ENCODE measurements around the gene ECM1. TPM values are rescaled to one million over a fixed set of nuclear protein-coding genes. Genes with fewer than 3 reads are reported as not detected.
A peak's percentile ranks its signal among the peaks of the same experiment; 100 is the strongest.

The ECM1 gene
- total and polyA plus RNA-seq, 2 of the 8 experiments (the other 6 are each of a cell fraction or from before 2014, with no cell fraction given) = 0.95 to 0.98 TPM

DNA sequence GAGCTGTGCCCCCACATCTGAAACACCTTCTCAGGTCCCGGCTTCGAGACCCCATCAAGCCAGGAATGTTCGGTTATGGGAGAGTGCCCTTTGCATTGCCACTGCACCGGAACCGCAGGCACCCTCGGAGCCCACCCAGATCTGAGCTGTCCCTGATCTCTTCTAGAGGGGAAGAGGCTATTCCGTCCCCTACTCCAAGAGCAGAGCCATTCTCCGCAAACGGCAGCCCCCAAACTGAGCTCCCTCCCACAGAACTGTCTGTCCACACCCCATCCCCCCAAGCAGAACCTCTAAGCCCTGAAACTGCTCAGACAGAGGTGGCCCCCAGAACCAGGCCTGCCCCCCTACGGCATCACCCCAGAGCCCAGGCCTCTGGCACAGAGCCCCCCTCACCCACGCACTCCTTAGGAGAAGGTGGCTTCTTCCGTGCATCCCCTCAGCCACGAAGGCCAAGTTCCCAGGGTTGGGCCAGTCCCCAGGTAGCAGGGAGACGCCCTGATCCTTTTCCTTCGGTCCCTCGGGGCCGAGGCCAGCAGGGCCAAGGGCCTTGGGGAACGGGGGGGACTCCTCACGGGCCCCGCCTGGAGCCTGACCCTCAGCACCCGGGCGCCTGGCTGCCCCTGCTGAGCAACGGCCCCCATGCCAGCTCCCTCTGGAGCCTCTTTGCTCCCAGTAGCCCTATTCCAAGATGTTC, 45.6 kb downstream of the ECM1 start:
- FAIRE-seq (no peak), DNase-seq (ENCODE audit: low read depth in 1 of 2, low spot score in 2 of 2) (no peak)
- Histone ChIP-seq H3K23me2 (ENCODE audit: low read depth, low read length) (peaks cover 3% of the 10 kb centered on the region; the same call in 1 of the 2 replicates), H2BK12ac (ENCODE audit: low read depth, low read length) (no peak overlapping the region), H4K5ac (ENCODE audit: insufficient read length, low read depth, low read length) (no peak overlapping the region), H3K79me2 (ENCODE audit: control insufficient read depth in 1 of 2, insufficient read depth in 2 of 2, low read length in 2 of 2) (no peaks in the 10 kb centered on the region), H2BK20ac (ENCODE audit: low read length) (no peak overlapping the region), H3K18ac (ENCODE audit: extremely low read depth, low read length) (no peak overlapping the region), H3K14ac (ENCODE audit: insufficient read length) (no peak overlapping the region), H3K4me1 (replicated peaks in 1 of 4; ENCODE audit: control insufficient read depth in 3 of 4, insufficient read depth in 4 of 4, low read length in 3 of 4) (peaks cover 2 to 21% (median 12%) of the 10 kb centered on the region in 4 experiments), H2AK5ac (ENCODE audit: low read depth, low read length) (peak overlapping the region; percentile 49; the same call in 1 of the 2 replicates), H3K79me1 (ENCODE audit: low read depth, low read length) (0 out of 2 replicates have a peak, but pooled peaks cover 3% of the 10 kb centered on the region), H3K4me3 (ENCODE audit: extremely low read depth in 1 of 4, insufficient read depth in 2 of 4, low read depth in 3 of 4, low read length in 4 of 4) (no peak overlapping the region), H3K56ac (replicated peaks; ENCODE audit: insufficient read length, low read depth, low read length) (no peak overlapping the region), H4K91ac (replicated peaks; ENCODE audit: insufficient read length, low read length) (no peak overlapping the region), H2BK5ac (ENCODE audit: low read depth, low read length) (no peak overlapping the region), H2AFZ (ENCODE audit: low read length) (no peak overlapping the region), H4K20me1 (replicated peaks in 1 of 2; ENCODE audit: control insufficient read depth in 1 of 2, insufficient read depth in 2 of 2, low read length in 2 of 2) (peaks cover 1 to 4% of the 10 kb centered on the region in 2 experiments), H3K4me2 (ENCODE audit: insufficient read depth in 1 of 2, low read depth in 2 of 2, low read length in 2 of 2) (no peak overlapping the region), H4K8ac (ENCODE audit: extremely low read depth, insufficient read depth, low read length) (peak overlapping the region; percentile 53; the same call in 1 of the 2 replicates), H3K27ac (ENCODE audit: low read depth, low read length) (no peak overlapping the region), H3K4ac (replicated peaks; ENCODE audit: insufficient read length, low read depth, low read length) (no peak overlapping the region), H2BK15ac (ENCODE audit: low read length) (no peak overlapping the region), H3K23ac (ENCODE audit: insufficient read length) (no peak overlapping the region), H3K27me3 (replicated peaks in 1 of 4; ENCODE audit: control insufficient read depth in 3 of 4, extremely low read depth in 1 of 4, insufficient read depth in 3 of 4, low read length in 3 of 4) (peaks cover 0 to 11% (median 4%) of the 10 kb centered on the region in 4 experiments; a peak in 5 of 7 replicates), H3K9ac (replicated peaks in 1 of 4; ENCODE audit: extremely low read depth in 1 of 4, low read depth in 3 of 4, low read length in 3 of 4) (no peak overlapping the region), H3K9me3 (ENCODE audit: insufficient read depth in 2 of 2, low read depth in 1 of 2, low read length in 1 of 2) (no peaks in the 10 kb centered on the region), H3K36me3 (ENCODE audit: control insufficient read depth in 2 of 4, insufficient read depth in 4 of 4, low read length in 3 of 4) (peaks cover 0 to 4% (median 2%) of the 10 kb centered on the region in 4 experiments; a peak in 2 of 8 replicates), H2BK120ac (replicated peaks; ENCODE audit: low read depth, low read length) (no peak overlapping the region)
- ChIA-PET POLR2A (ENCODE audit: partially characterized antibody) (interaction anchor here (0.6 to 43.7 kb wide), 7 partner anchors 8 to 368 kb away, joined by 3 to 1380 read pairs (median 5); partner anchors contain the start of genes ENSA and MCL1), CTCF (ENCODE audit: partially characterized antibody) (interaction anchor here (0.6 to 1.4 kb wide), 6 partner anchors 11 to 103 kb away, joined by 3 to 11 read pairs (median 4); no protein-coding TSS in a partner anchor)
- 92% methylated on average over 22 of the region's 23 CpGs; no CpG with 5 or more reads in 1 of the 2 experiments for WGBS, 2 experiments (ENCODE audit: extremely low coverage in 1 of 2, insufficient coverage in 1 of 2, insufficient read length in 1 of 2, insufficient replicate concordance in 2 of 2, low coverage in 1 of 2, low lambda C conversion rate in 2 of 2, missing lambda C conversion rate in 1 of 2)
- TF ChIP-seq, protein P1, sequence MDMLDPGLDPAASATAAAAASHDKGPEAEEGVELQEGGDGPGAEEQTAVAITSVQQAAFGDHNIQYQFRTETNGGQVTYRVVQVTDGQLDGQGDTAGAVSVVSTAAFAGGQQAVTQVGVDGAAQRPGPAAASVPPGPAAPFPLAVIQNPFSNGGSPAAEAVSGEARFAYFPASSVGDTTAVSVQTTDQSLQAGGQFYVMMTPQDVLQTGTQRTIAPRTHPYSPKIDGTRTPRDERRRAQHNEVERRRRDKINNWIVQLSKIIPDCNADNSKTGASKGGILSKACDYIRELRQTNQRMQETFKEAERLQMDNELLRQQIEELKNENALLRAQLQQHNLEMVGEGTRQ (IDR thresholded peaks at IDR 0.05; ENCODE audit: low read length) = no peak
- TF ChIP-seq CBX8 (IDR thresholded peaks at IDR 0.05; ENCODE audit: borderline replicate concordance, low read depth, low read length) (no peak), SAP30 (IDR thresholded peaks at IDR 0.05; ENCODE audit: insufficient read depth, insufficient replicate concordance, low read length) (no peak), ZNF274 (IDR thresholded peaks at IDR 0.05; ENCODE audit: borderline replicate concordance, extremely low read depth, low read length) (no peak)
